ENCODE measurements around the gene SUPT3H. TPM values are rescaled to one million over a fixed set of nuclear protein-coding genes. Genes with fewer than 3 reads are reported as not detected.

The SUPT3H gene
- total RNA-seq, 1 experiment from 2014 or later, result 3.6 TPM

- no peak overlapping the region for H3K4me3 ChIP-seq (ENCODE audit: low read length)
- POLR2A ChIA-PET (ENCODE audit: unreplicated experiment), result no interaction called here
- no peak for ATAC-seq
- H3K27ac ChIP-seq (ENCODE audit: low read length), result no peak overlapping the region
- BruUV-seq (replicated peaks), result no TSS peak
- no peak overlapping the region for H3K4me2 ChIP-seq (ENCODE audit: low read length)
- no peaks in the 10 kb centered on the region for H3K9me2 ChIP-seq (replicated peaks; ENCODE audit: low read length)
- CTCF ChIA-PET, result no interaction called here
- H3K9me3 ChIP-seq (ENCODE audit: low read length), result no peaks in the 10 kb centered on the region
- intact Hi-C loops (cut with micrococcal nuclease), result no loop called here
- no peaks in the 10 kb centered on the region for H3K79me2 ChIP-seq (ENCODE audit: low read length)
- no peaks in the 10 kb centered on the region for H3K27me3 ChIP-seq (ENCODE audit: low read length)
- no peak overlapping the region for H3K9ac ChIP-seq (ENCODE audit: low read length)
- H2AFZ ChIP-seq (ENCODE audit: low read length), result no peak overlapping the region
- no peak for DNase-seq
- no peak for TF ChIP-seq EZH2 (IDR thresholded peaks at IDR 0.05; ENCODE audit: low read length, unreplicated experiment)
- TF ChIP-seq, protein P1, sequence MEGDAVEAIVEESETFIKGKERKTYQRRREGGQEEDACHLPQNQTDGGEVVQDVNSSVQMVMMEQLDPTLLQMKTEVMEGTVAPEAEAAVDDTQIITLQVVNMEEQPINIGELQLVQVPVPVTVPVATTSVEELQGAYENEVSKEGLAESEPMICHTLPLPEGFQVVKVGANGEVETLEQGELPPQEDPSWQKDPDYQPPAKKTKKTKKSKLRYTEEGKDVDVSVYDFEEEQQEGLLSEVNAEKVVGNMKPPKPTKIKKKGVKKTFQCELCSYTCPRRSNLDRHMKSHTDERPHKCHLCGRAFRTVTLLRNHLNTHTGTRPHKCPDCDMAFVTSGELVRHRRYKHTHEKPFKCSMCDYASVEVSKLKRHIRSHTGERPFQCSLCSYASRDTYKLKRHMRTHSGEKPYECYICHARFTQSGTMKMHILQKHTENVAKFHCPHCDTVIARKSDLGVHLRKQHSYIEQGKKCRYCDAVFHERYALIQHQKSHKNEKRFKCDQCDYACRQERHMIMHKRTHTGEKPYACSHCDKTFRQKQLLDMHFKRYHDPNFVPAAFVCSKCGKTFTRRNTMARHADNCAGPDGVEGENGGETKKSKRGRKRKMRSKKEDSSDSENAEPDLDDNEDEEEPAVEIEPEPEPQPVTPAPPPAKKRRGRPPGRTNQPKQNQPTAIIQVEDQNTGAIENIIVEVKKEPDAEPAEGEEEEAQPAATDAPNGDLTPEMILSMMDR (conservative IDR thresholded peaks at IDR 0.05; ENCODE audit: low read depth, low read length), result no peak
- TF ChIP-seq EZH2phosphoT487 (IDR thresholded peaks at IDR 0.05; ENCODE audit: borderline replicate concordance, low read length), result no peak
- peaks cover 13% of the 10 kb centered on the region for H3K4me1 ChIP-seq (ENCODE audit: insufficient read depth, low read length)
- no peaks in the 10 kb centered on the region for H4K20me1 ChIP-seq (ENCODE audit: low read length)
- H3F3A ChIP-seq (ENCODE audit: low read length, unreplicated experiment), result no peaks in the 10 kb centered on the region
- H3K36me3 ChIP-seq (ENCODE audit: low read depth, low read length), result no peaks in the 10 kb centered on the region
Observed at GRCh38 chr6:45054610-45055009, 323.1 kb downstream of the SUPT3H start.

- Histone ChIP-seq H3K79me2 (ENCODE audit: low read length) (no peaks in the 10 kb centered on the region), H3K4me2 (ENCODE audit: low read length) (no peak overlapping the region), H4K20me1 (ENCODE audit: low read length) (no peaks in the 10 kb centered on the region), H3K27ac (ENCODE audit: low read length) (no peak overlapping the region), H3K4me1 (ENCODE audit: insufficient read depth, low read length) (peaks cover 21% of the 10 kb centered on the region), H3K9me2 (replicated peaks; ENCODE audit: low read length) (no peaks in the 10 kb centered on the region), H3K9ac (ENCODE audit: low read length) (no peak overlapping the region), H2AFZ (ENCODE audit: low read length) (no peak overlapping the region), H3K9me3 (ENCODE audit: low read length) (no peaks in the 10 kb centered on the region), H3F3A (ENCODE audit: low read length, unreplicated experiment) (no peaks in the 10 kb centered on the region), H3K27me3 (ENCODE audit: low read length) (no peaks in the 10 kb centered on the region), H3K4me3 (ENCODE audit: low read length) (no peak overlapping the region), H3K36me3 (ENCODE audit: low read depth, low read length) (no peaks in the 10 kb centered on the region)
- peak; percentile 54 for ATAC-seq
- peak; percentile 37 for DNase-seq
- CTCF ChIA-PET, result no interaction called here
- BruUV-seq (replicated peaks), result no TSS peak
- POLR2A ChIA-PET (ENCODE audit: unreplicated experiment), result no interaction called here
- intact Hi-C loops (cut with micrococcal nuclease), result no loop called here
- TF ChIP-seq, protein P1 (conservative IDR thresholded peaks at IDR 0.05; ENCODE audit: low read depth, low read length), result no peak
- TF ChIP-seq EZH2phosphoT487 (IDR thresholded peaks at IDR 0.05; ENCODE audit: borderline replicate concordance, low read length), result no peak
- no peak for TF ChIP-seq EZH2 (IDR thresholded peaks at IDR 0.05; ENCODE audit: low read length, unreplicated experiment)
Observed at GRCh38 chr6:45052325-45052724, 325.4 kb downstream of the SUPT3H start.

- H3K4me2 ChIP-seq (ENCODE audit: low read length), result no peak overlapping the region
- H3F3A ChIP-seq (ENCODE audit: low read length, unreplicated experiment), result no peaks in the 10 kb centered on the region
- no peak overlapping the region for H3K4me3 ChIP-seq (ENCODE audit: low read length)
- no peaks in the 10 kb centered on the region for H3K79me2 ChIP-seq (ENCODE audit: low read length)
- H3K27me3 ChIP-seq (ENCODE audit: low read length), result no peaks in the 10 kb centered on the region
- no peaks in the 10 kb centered on the region for H4K20me1 ChIP-seq (ENCODE audit: low read length)
- CTCF ChIA-PET, result no interaction called here
- intact Hi-C loops (cut with micrococcal nuclease), result no loop called here
- POLR2A ChIA-PET (ENCODE audit: unreplicated experiment), result no interaction called here
- peak; percentile 72 for ATAC-seq
- H3K27ac ChIP-seq (ENCODE audit: low read length), result 0 out of 2 replicates have a peak overlapping the region, but pooled peaks have one; percentile 18
- H3K36me3 ChIP-seq (ENCODE audit: low read depth, low read length), result no peaks in the 10 kb centered on the region
- no TSS peak for BruUV-seq (replicated peaks)
- TF ChIP-seq EZH2phosphoT487 (IDR thresholded peaks at IDR 0.05; ENCODE audit: borderline replicate concordance, low read length), result no peak
- no peaks in the 10 kb centered on the region for H3K9me3 ChIP-seq (ENCODE audit: low read length)
- DNase-seq, result peak; percentile 51
- H3K4me1 ChIP-seq (ENCODE audit: insufficient read depth, low read length), result peaks cover 36% of the 10 kb centered on the region
- H3K9ac ChIP-seq (ENCODE audit: low read length), result no peak overlapping the region
- no peak overlapping the region for H2AFZ ChIP-seq (ENCODE audit: low read length)
- H3K9me2 ChIP-seq (replicated peaks; ENCODE audit: low read length), result no peaks in the 10 kb centered on the region
Observed at GRCh38 chr6:45049188-45049843, 328.4 kb downstream of the SUPT3H start.

Data from PC-3 (cell line).